ENCODE measurements around the gene HAUS8. TPM values are rescaled to one million over a fixed set of nuclear protein-coding genes. Genes with fewer than 3 reads are reported as not detected.
A peak's percentile ranks its signal among the peaks of the same experiment; 100 is the strongest.

Gene HAUS8
- total RNA-seq, 1 donor from 2014 or later: 9.1 TPM

DNA sequence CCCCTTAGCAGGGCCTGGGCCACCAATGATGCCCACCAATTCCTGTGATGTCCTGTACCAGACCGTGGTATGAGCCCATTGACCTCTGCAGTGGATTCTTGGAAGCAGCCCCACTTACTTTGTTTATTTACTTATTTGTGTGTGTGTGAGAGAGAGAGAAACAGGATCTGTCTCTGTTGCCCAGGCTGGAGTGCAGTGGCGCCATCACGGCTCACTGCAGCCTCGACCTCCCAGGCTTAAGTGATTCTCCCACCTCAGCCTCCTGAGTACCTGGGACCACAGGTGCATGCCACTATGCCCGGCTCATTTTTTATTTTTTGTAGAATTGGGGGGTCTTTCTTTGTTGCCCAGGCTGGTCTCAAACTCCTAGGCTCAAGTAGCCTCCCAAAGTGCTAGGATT lies 13.3 kb upstream of the HAUS8 start:
- H3K4me1 Mint-ChIP-seq (ENCODE audit: low read depth, unreplicated experiment): peaks cover 26% of the 10 kb centered on the region
- TF ChIP-seq, protein P1, sequence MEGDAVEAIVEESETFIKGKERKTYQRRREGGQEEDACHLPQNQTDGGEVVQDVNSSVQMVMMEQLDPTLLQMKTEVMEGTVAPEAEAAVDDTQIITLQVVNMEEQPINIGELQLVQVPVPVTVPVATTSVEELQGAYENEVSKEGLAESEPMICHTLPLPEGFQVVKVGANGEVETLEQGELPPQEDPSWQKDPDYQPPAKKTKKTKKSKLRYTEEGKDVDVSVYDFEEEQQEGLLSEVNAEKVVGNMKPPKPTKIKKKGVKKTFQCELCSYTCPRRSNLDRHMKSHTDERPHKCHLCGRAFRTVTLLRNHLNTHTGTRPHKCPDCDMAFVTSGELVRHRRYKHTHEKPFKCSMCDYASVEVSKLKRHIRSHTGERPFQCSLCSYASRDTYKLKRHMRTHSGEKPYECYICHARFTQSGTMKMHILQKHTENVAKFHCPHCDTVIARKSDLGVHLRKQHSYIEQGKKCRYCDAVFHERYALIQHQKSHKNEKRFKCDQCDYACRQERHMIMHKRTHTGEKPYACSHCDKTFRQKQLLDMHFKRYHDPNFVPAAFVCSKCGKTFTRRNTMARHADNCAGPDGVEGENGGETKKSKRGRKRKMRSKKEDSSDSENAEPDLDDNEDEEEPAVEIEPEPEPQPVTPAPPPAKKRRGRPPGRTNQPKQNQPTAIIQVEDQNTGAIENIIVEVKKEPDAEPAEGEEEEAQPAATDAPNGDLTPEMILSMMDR (IDR thresholded peaks at IDR 0.05; ENCODE audit: partially characterized antibody, unreplicated experiment): no peak
- no peak overlapping the region for H3K27ac Mint-ChIP-seq (ENCODE audit: unreplicated experiment)
- H3K9me3 Mint-ChIP-seq (ENCODE audit: unreplicated experiment): peaks cover 9% of the 10 kb centered on the region
- H3K36me3 Mint-ChIP-seq (ENCODE audit: unreplicated experiment): no peaks in the 10 kb centered on the region
- no peak for DNase-seq
- no peak overlapping the region for H3K4me3 Mint-ChIP-seq (ENCODE audit: unreplicated experiment)
- peaks cover 8% of the 10 kb centered on the region for H3K27me3 Mint-ChIP-seq (ENCODE audit: unreplicated experiment)

DNA sequence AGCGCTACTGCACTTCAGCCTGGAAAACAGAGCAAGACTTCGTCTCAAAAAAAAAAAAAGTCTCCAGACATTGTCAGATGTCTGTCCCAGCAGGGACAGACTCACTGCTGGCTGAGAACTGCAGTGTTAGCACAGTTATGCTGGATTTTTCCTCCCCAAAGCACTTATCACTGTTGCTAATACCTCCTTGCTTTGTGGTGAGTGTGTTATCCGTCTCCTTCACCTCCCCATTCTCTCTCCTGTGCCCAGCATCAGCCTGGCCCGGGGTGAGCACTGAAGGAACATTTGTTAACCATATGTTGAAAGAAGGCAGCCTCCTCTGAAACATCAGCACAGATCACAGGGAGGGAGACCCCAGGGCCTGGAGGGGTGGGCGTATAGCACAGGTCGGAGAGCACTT lies 11.6 kb upstream of the HAUS8 start:
- H3K27me3 Mint-ChIP-seq (ENCODE audit: unreplicated experiment): peaks cover 11% of the 10 kb centered on the region
- peaks cover 9% of the 10 kb centered on the region for H3K9me3 Mint-ChIP-seq (ENCODE audit: unreplicated experiment)
- H3K36me3 Mint-ChIP-seq (ENCODE audit: unreplicated experiment): no peaks in the 10 kb centered on the region
- TF ChIP-seq, protein P1 (IDR thresholded peaks at IDR 0.05; ENCODE audit: partially characterized antibody, unreplicated experiment): no peak
- DNase-seq: no peak
- peak overlapping the region; percentile 50 for H3K4me3 Mint-ChIP-seq (ENCODE audit: unreplicated experiment)
- peak overlapping the region; percentile 85 for H3K27ac Mint-ChIP-seq (ENCODE audit: unreplicated experiment)
- H3K4me1 Mint-ChIP-seq (ENCODE audit: low read depth, unreplicated experiment): peaks cover 40% of the 10 kb centered on the region

DNA sequence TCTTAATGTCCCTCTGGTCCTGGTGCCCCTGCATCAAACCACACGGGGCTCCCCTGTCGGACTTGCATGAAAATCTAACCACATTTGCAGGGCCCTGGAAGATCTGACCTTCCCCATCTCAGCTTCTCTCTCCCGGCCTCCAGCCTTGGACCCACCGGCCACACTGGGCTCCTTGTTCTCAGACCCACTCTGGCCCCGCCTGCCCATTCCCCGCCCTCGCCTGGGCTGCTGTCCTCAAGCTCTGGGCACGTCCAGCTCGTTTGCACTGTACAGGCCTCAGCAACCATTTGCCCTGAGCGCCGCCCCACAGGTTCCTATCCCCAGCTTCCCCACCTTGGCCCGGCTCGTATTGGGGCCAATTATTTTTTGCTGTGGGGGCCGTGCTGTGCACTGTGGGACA lies 10.9 kb upstream of the HAUS8 start:
- TF ChIP-seq, protein P1 (IDR thresholded peaks at IDR 0.05; ENCODE audit: partially characterized antibody, unreplicated experiment): no peak
- Mint-ChIP-seq H3K9me3 (ENCODE audit: unreplicated experiment) (peaks cover 10% of the 10 kb centered on the region), H3K27ac (ENCODE audit: unreplicated experiment) (peak overlapping the region; percentile 73), H3K4me3 (ENCODE audit: unreplicated experiment) (no peak overlapping the region), H3K27me3 (ENCODE audit: unreplicated experiment) (peaks cover 13% of the 10 kb centered on the region), H3K4me1 (ENCODE audit: low read depth, unreplicated experiment) (peaks cover 41% of the 10 kb centered on the region), H3K36me3 (ENCODE audit: unreplicated experiment) (no peaks in the 10 kb centered on the region)
- DNase-seq: no peak

DNA sequence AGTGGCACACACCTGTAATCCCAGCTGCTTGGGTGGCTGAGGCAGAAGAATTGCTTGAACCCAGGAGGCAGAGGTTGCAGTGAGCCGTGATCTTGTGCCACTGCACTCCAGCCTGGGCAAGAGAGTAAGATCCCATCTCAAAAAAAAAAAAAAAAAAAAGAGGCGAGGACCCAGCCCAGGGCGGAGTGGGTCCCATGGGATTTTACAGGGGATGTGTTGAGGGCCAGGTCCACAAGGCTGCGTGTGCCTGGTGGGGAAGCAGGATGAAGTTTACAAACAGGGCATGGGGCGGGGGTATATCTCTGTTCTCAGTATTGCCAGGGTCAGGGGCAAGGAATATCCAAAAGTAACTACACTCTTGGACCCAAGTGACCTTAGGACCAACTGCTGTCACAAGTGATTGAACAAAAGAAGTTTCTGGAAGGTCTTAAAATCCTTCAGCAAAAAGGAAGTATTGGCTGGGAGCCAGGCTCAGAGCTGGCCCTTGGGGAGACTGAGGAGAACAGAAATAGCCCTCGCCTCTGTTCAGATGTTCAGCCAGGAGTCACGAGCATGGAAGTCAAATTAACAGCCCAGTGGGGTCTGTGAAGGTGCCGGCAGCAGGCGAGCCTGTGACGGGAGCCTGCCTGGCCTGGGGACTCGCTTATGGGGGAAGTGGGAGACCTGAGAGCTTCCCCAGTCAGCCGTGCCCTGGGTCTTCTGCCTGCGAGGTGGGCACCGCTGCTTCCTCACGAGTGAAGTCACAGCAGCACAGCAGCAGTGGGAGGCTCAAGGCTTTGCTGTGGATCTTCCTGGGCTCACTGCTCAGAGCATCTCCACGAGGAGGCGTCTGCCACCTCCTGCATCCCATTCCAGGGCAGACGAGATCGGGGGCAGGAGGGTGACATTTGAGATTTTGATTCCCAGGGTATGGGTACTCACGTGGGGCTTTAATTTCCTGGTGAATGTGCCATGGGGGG lies 6.7 kb upstream of the HAUS8 start:
- peaks cover 14% of the 10 kb centered on the region for H3K27me3 Mint-ChIP-seq (ENCODE audit: unreplicated experiment)
- H3K4me3 Mint-ChIP-seq (ENCODE audit: unreplicated experiment): peak overlapping the region; percentile 61
- peak; percentile 25 for DNase-seq
- TF ChIP-seq, protein P1 (IDR thresholded peaks at IDR 0.05; ENCODE audit: partially characterized antibody, unreplicated experiment): no peak
- peaks cover 7% of the 10 kb centered on the region for H3K9me3 Mint-ChIP-seq (ENCODE audit: unreplicated experiment)
- peak overlapping the region; percentile 55 for H3K27ac Mint-ChIP-seq (ENCODE audit: unreplicated experiment)
- H3K36me3 Mint-ChIP-seq (ENCODE audit: unreplicated experiment): no peaks in the 10 kb centered on the region
- peaks cover 44% of the 10 kb centered on the region for H3K4me1 Mint-ChIP-seq (ENCODE audit: low read depth, unreplicated experiment)

DNA sequence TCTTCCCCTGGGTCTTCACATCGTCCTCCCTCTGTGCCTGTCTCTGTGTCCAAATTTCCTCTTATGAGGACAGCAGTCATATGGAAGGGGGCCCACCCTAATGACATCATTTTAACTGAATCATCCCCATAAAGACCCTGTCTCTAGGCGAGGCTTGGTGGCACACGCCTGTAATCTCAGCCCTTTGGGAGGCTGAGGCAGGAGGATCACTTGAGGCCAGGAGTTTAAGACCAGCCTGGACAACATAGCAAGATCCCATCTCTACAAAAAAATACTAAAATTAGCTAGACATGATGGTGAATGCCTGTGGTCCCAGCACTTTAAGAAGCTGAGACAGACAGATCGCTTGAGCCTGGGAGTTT lies 5.2 kb upstream of the HAUS8 start:
- Mint-ChIP-seq H3K36me3 (ENCODE audit: unreplicated experiment) (no peaks in the 10 kb centered on the region), H3K27ac (ENCODE audit: unreplicated experiment) (peak overlapping the region; percentile 79), H3K27me3 (ENCODE audit: unreplicated experiment) (peaks cover 15% of the 10 kb centered on the region), H3K9me3 (ENCODE audit: unreplicated experiment) (peaks cover 4% of the 10 kb centered on the region), H3K4me1 (ENCODE audit: low read depth, unreplicated experiment) (peaks cover 35% of the 10 kb centered on the region), H3K4me3 (ENCODE audit: unreplicated experiment) (peak overlapping the region; percentile 52)
- TF ChIP-seq, protein P1 (IDR thresholded peaks at IDR 0.05; ENCODE audit: partially characterized antibody, unreplicated experiment): no peak
- no peak for DNase-seq

All from glutamatergic neuron (in vitro differentiated cells).